22Rv1 (cell line): Measurements from ENCODE around the gene KCNIP4.

Source experiments
- ZFX ChIP-seq: fragments of 450-650 bp; IDR thresholded peaks from 2 replicates; pipeline ENCODE4 v1.6.1; 2017; ENCODE audit warnings: antibody characterized with exemption, borderline replicate concordance
- TF ChIP-seq, protein P1 (sequence below): fragments of 450-650 bp; IDR thresholded peaks from 2 replicates; pipeline ENCODE4 v1.5.1; 2017; ENCODE audit warnings: mild to moderate bottlenecking

DNA sequence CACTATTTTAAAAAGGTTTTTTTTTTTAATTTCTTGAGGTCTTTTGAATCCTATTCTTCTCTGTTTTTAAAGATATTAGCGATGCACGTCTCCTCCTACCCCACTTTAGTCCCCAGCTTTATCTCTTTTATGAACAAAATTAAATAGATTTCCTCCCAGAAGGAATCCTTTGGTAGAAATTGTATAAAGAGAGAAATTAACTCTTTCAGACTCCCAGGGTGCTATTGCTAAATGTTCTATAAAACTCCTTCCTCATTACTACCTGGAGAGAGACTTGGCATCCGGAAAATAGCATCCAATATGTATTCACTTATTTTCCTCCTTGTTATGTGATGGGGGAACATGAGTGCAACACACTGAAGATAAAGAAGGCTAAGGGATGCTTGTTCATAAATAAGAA lies 1264.8 kb downstream of the KCNIP4 start:
- TF ChIP-seq, protein P1, sequence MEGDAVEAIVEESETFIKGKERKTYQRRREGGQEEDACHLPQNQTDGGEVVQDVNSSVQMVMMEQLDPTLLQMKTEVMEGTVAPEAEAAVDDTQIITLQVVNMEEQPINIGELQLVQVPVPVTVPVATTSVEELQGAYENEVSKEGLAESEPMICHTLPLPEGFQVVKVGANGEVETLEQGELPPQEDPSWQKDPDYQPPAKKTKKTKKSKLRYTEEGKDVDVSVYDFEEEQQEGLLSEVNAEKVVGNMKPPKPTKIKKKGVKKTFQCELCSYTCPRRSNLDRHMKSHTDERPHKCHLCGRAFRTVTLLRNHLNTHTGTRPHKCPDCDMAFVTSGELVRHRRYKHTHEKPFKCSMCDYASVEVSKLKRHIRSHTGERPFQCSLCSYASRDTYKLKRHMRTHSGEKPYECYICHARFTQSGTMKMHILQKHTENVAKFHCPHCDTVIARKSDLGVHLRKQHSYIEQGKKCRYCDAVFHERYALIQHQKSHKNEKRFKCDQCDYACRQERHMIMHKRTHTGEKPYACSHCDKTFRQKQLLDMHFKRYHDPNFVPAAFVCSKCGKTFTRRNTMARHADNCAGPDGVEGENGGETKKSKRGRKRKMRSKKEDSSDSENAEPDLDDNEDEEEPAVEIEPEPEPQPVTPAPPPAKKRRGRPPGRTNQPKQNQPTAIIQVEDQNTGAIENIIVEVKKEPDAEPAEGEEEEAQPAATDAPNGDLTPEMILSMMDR, result no peak
- TF ChIP-seq ZFX, result no peak
